ENCODE data around the gene LRRC2. TPM values are rescaled to one million over a fixed set of nuclear protein-coding genes. Genes with fewer than 3 reads are reported as not detected.

LRRC2 gene
- total and polyA plus RNA-seq, 12 donors, result 0.09 to 4.7 (median 1.2) TPM; not detected in 1

GRCh38 chr3:46466871-46467403 lies 99.2 kb downstream of the LRRC2 start:
- no peak for TF ChIP-seq POLR2A (IDR thresholded peaks at IDR 0.05)
- TF ChIP-seq CTCF (IDR thresholded peaks at IDR 0.05), result no peak

DNA sequence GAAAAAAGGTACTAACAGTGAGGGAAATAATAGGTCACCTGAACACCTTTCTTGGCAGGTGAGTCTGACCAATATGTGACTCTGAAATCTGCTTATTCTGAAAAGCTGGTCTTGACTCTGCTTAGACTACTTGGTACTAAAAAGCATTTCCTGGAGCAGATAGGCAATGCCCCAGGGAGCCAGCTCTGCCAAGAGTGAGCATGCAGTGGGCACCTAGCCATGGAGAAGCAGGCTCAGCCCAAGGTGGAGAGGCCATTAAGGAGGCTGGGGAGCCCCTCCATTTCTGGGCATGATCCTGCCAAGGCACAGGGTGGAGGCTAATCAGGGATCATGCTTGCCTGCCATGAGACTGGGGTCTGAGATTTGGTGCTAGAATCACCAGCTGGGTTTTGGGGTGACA lies 99.8 kb downstream of the LRRC2 start:
- Histone ChIP-seq H3K4me3 (no peak overlapping the region), H3K36me3 (replicated peaks in 1 of 2) (no peaks in the 10 kb centered on the region), H3K27me3 (peaks cover 9% of the 10 kb centered on the region), H3K9me3 (replicated peaks in 1 of 3) (no peaks in the 10 kb centered on the region), H3K4me1 (replicated peaks in 1 of 2) (no peaks in the 10 kb centered on the region), H3K27ac (no peak overlapping the region)
- intact Hi-C loops (cut with DNase I), result no loop called here
- TF ChIP-seq POLR2A (IDR thresholded peaks at IDR 0.05) (no peak), CTCF (IDR thresholded peaks at IDR 0.05) (no peak)
- DNase-seq, result peak in 1 of 7 donors; percentile 10

More at GRCh38 chr3:46466871-46467403, 99.2 kb downstream of the LRRC2 start:
- DNase-seq, result no peak
- Histone ChIP-seq H3K27ac (no peak overlapping the region), H3K9me3 (replicated peaks in 1 of 3) (no peaks in the 10 kb centered on the region), H3K36me3 (replicated peaks in 1 of 2) (no peaks in the 10 kb centered on the region), H3K4me3 (no peak overlapping the region), H3K27me3 (peaks cover 9% of the 10 kb centered on the region), H3K4me1 (replicated peaks in 1 of 2) (no peaks in the 10 kb centered on the region)
- intact Hi-C loops (cut with DNase I), result no loop called here
- WGBS, 4 donors, result 70 to 91% (median 77%) methylated on average over 1 of the region's 1 CpG

Other genes with a start within 250 kb of the LRRC2 start
- 1 to 10 TPM in 4 of 9 donors, under 1 TPM in 5; 0.30 to 5.6 (median 0.83) TPM for gene CCR2, start 212.2 kb downstream of the LRRC2 start, total RNA-seq
- gene CCR2, start 212.2 kb downstream of the LRRC2 start, polyA plus RNA-seq, result 1 to 10 TPM in 1 of 3 donors, under 1 TPM in 2; 0.57 to 1.6 (median 0.64) TPM
- 1 to 10 TPM in 3 of 9 donors, under 1 TPM in 6; 0.06 to 3.7 (median 0.54) TPM for gene CCR5, start 195.4 kb downstream of the LRRC2 start, total RNA-seq
- gene CCR5, start 195.4 kb downstream of the LRRC2 start, polyA plus RNA-seq, result 1 to 10 TPM in 2 of 3 donors, under 1 TPM in 1; 0.91 to 2.5 (median 1.6) TPM
- 1 to 10 TPM in 8 of 9 donors, under 1 TPM in 1; 0.60 to 2.5 (median 1.9) TPM for gene CCRL2, start 159.0 kb downstream of the LRRC2 start, total RNA-seq
- gene CCRL2, start 159.0 kb downstream of the LRRC2 start, polyA plus RNA-seq, result 1 to 10 TPM; 1.1 to 6.8 (median 1.8) TPM
- 1 to 10 TPM in 6 of 9 donors, under 1 TPM in 3; 0.50 to 3.7 (median 1.8) TPM for gene LTF, start 101.4 kb downstream of the LRRC2 start, total RNA-seq
- 1 to 10 TPM in 1 of 3 donors, under 1 TPM in 2; 0.55 to 1.4 (median 0.94) TPM for gene LTF, start 101.4 kb downstream of the LRRC2 start, polyA plus RNA-seq
- not detected for gene RTP3, start 68.3 kb downstream of the LRRC2 start, total RNA-seq
- not detected for gene RTP3, start 68.3 kb downstream of the LRRC2 start, polyA plus RNA-seq
- under 1 TPM in 1 of 9 donors, not detected in 8; 0.25 TPM for gene FAM240A, start 46.2 kb upstream of the LRRC2 start, total RNA-seq
- gene FAM240A, start 46.2 kb upstream of the LRRC2 start, polyA plus RNA-seq, result not detected
- 10 to 100 TPM in 4 of 9 donors, 1 to 10 TPM in 5; 2.6 to 15.6 (median 9.9) TPM for gene ALS2CL, start 127.4 kb upstream of the LRRC2 start, total RNA-seq
- gene ALS2CL, start 127.4 kb upstream of the LRRC2 start, polyA plus RNA-seq, result 10 to 100 TPM in 2 of 3 donors, 1 to 10 TPM in 1; 1.5 to 48.3 (median 36.8) TPM
- gene TMIE, start 135.1 kb upstream of the LRRC2 start, total RNA-seq, result 1 to 10 TPM in 6 of 9 donors, under 1 TPM in 3; 0.30 to 2.6 (median 1.2) TPM
- 10 to 100 TPM in 1 of 3 donors, 1 to 10 TPM in 2; 4.1 to 21.4 (median 5.4) TPM for gene TMIE, start 135.1 kb upstream of the LRRC2 start, polyA plus RNA-seq
- under 1 TPM in 5 of 9 donors, not detected in 4; 0.07 to 0.30 (median 0.14) TPM for gene PRSS50, start 151.6 kb upstream of the LRRC2 start, total RNA-seq
- 1 to 10 TPM in 1 of 3 donors, under 1 TPM in 2; 0.20 to 1.9 (median 0.61) TPM for gene PRSS50, start 151.6 kb upstream of the LRRC2 start, polyA plus RNA-seq

All from adrenal gland (tissue), 12 donors.